SK-N-SH (cell line): ENCODE data around the gene AGO1.

Experiments
- CHD2 ChIP-seq: fragments of 150-350 bp; IDR thresholded peaks from 2 replicates; pipeline ENCODE4 v1.6.1; 2018; ENCODE audit warnings: low read length; ENCODE audit not compliant: partially characterized antibody
- FOSL2 ChIP-seq: IDR thresholded peaks from 2 replicates; pipeline ENCODE4 v1.4.0; 2012; ENCODE audit warnings: low read depth, mild to moderate bottlenecking, moderate library complexity, borderline replicate concordance
- POLR2AphosphoS5 ChIP-seq: IDR thresholded peaks from 2 replicates; pipeline ENCODE4 v1.6.1; 2012; ENCODE audit warnings: low read depth, low read length
- RFX5 ChIP-seq: IDR thresholded peaks from 2 replicates; pipeline ENCODE4 v1.6.1; 2012; ENCODE audit warnings: mild to moderate bottlenecking, improper control_type of control experiment, low read length
- TCF12 ChIP-seq: IDR thresholded peaks from 2 replicates; pipeline ENCODE4 v1.4.0; 2012

DNA sequence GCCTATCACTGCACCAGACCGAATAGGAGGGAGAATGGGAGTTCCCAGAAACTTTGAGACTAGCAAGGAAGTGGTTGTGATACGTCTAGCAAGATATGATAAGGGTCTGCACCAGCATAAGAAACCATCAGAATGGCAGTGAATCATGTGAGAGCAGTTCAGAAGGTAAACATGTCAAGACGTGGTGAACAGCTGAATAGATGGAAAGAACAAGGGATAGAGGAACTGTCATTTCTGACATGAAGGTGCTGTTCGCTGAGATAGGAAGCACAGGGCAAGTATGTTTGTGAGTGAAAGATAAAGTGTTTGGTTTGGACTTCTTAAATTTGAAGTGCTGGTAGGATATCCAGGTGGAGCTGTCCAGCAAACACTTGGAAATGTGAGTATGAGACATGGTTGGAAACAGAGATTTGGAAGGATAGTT lies 1.1 kb upstream of the AGO1 start:
- TF ChIP-seq RFX5 = no peak
- TF ChIP-seq TCF12 = no peak
- TF ChIP-seq CHD2 = no peak
- no peak for TF ChIP-seq FOSL2
- TF ChIP-seq POLR2AphosphoS5 = no peak
